Activated naive CD4-positive, alpha-beta T cell treated with anti-CD3 and anti-CD28 coated beads for 36 hours (primary cell): ENCODE results near the gene GABPB1. TPM values are rescaled to one million over a fixed set of nuclear protein-coding genes. Genes with fewer than 3 reads are reported as not detected.

Source experiments
- CTCF ChIA-PET: fragments of 350-600 bp; sonication (Branson Sonifier 250); formaldehyde crosslinking; loops from one replicate; lab custom pipeline; 2021; ENCODE audit warnings: antibody characterized with exemption; lab: Charles Lee
- DNase-seq: peaks from one replicate; pipeline ENCODE4 v3.0.0-alpha.2; 2020
- H3K27ac Mint-ChIP-seq: one replicate; pipeline ENCODE4 v1.8.0; 2021; ENCODE audit warnings: mild to moderate bottlenecking, mixed read lengths
- H3K27me3 Mint-ChIP-seq: one replicate; pipeline ENCODE4 v1.8.0; 2021; ENCODE audit warnings: low read depth, mixed read lengths
- H3K36me3 Mint-ChIP-seq: one replicate; pipeline ENCODE4 v1.8.0; 2021; ENCODE audit warnings: low read depth, mixed read lengths
- H3K4me1 Mint-ChIP-seq: one replicate; pipeline ENCODE4 v1.8.0; 2021; ENCODE audit warnings: low read depth, mixed read lengths
- H3K4me3 Mint-ChIP-seq: one replicate; pipeline ENCODE4 v1.8.0; 2021; ENCODE audit warnings: mild to moderate bottlenecking, moderate library complexity, mixed read lengths
- H3K9me3 Mint-ChIP-seq: one replicate; pipeline ENCODE4 v1.8.0; 2021; ENCODE audit warnings: mixed read lengths
- intact Hi-C: fragments of 100-400 bp; cut with micrococcal nuclease; formaldehyde crosslinking; loops from one replicate; pipeline ENCODE4 v1.15.1; 2023
- total RNA-seq, 2 experiments: library from RNA; stranded (reverse); gene quantifications; one replicate each; pipeline ENCODE4 v1.2.3, GENCODE V29; 2021

GABPB1 gene
- total RNA-seq, 2 experiments from 2014 or later = 48.2 to 53.5 TPM

DNA sequence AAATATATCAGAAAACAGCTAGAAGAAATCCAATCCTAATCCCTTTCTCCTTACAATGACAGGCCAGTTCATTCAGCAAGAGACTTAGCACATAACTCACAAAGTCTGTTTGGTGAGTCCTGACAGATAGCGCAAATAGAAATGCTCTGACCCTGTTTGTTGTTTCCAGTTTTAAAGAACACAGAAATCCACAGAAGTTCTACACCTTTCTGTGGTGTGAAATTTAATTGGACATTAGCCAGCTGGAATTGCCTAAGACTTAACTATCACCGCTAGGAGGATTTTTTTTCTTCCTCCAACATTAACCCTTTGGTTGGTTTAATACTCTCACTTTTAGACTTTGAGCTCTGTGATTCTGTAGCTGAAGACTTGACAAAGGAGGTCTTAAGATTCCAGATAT, 120.2 kb downstream of the GABPB1 start:
- H3K27me3 Mint-ChIP-seq = no peaks in the 10 kb centered on the region
- DNase-seq = no peak
- H3K9me3 Mint-ChIP-seq = no peaks in the 10 kb centered on the region
- CTCF ChIA-PET = interaction anchor here (0.6 kb wide), 1 partner anchor 913 kb away, joined by 4 read pairs; no protein-coding TSS in a partner anchor
- no peak overlapping the region for H3K27ac Mint-ChIP-seq
- peaks cover 7% of the 10 kb centered on the region for H3K36me3 Mint-ChIP-seq
- H3K4me1 Mint-ChIP-seq = no peaks in the 10 kb centered on the region
- no peak overlapping the region for H3K4me3 Mint-ChIP-seq
- intact Hi-C loops = no loop called here

DNA sequence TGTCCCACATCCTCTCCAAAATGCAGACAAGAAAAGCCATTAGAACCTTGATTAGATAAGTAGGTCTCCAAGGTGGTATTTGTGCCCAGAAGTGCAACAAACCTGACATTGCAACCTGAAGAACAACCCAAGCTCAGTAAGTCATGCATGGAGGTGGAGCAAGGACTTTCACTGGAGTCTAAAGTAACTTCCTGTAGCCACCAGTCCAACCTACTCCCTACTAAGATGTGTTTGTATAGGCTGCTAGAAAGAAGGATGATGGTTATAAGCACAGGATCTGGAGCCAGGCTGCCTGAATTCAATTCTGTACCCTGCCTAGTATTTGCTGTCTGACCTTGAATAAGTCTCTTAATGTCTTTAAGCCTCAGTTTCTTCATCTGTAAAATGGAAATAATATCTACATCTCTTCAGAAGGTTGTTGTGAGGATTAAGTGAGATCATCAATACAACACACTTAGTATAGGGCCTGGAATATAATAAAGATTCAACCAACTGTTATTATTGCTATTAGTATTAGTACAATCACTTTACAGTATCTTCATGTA, 121.7 kb downstream of the GABPB1 start:
- peaks cover 15% of the 10 kb centered on the region for H3K36me3 Mint-ChIP-seq
- no peak for DNase-seq
- no peaks in the 10 kb centered on the region for H3K27me3 Mint-ChIP-seq
- H3K27ac Mint-ChIP-seq = no peak overlapping the region
- no peaks in the 10 kb centered on the region for H3K9me3 Mint-ChIP-seq
- intact Hi-C loops = no loop called here
- CTCF ChIA-PET = interaction anchor here (0.9 to 1.0 kb wide), 2 partner anchors 10 to 15 kb away, joined by 3 to 5 read pairs; no protein-coding TSS in a partner anchor
- no peak overlapping the region for H3K4me3 Mint-ChIP-seq
- H3K4me1 Mint-ChIP-seq = no peaks in the 10 kb centered on the region

DNA sequence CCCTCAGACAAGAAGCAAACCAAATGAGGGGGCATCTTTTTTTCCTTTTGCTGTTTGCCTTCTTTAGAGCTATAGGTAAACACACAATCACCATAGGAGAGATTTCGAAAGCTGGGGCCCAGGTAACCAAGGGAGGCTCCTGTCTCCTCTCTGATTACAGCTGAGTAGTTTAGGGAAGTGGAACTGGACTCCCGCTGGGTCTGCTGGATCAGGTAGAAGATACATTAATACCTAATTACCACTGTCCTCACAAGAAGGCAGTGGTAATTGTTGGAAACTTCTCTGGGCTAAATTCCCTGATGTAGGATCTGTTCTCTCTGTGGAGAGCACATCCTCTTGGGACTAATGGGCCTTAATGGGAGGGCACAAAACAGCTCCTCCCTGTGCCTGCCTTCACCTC, 122.2 kb downstream of the GABPB1 start:
- H3K27me3 Mint-ChIP-seq = no peaks in the 10 kb centered on the region
- no peak for DNase-seq
- CTCF ChIA-PET = interaction anchor here (1.0 kb wide), 1 partner anchor 15 kb away, joined by 3 read pairs; no protein-coding TSS in a partner anchor

DNA sequence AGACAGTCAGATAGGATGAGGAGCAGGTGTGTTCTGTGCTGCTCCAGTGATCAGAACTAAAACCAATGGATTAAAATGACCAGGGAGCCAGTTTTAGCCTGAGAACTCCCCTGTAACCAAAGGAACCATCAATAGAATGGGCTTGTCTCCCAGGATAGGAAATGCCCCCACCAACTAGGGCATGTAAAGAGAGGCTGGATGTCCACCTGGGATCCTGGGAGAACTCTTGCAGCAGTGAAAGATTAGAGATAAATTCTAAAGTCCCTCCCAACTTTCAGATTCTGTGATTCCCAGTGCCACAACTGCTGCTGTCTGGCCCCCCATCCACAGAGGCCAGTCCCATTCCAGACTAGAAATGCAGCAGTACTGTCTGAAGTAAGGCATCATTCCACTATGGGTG, 123.2 kb downstream of the GABPB1 start:
- Mint-ChIP-seq H3K4me1 (no peaks in the 10 kb centered on the region), H3K36me3 (peaks cover 28% of the 10 kb centered on the region), H3K27ac (no peak overlapping the region), H3K9me3 (no peaks in the 10 kb centered on the region), H3K27me3 (no peaks in the 10 kb centered on the region), H3K4me3 (no peak overlapping the region)
- DNase-seq = no peak
- intact Hi-C loops = no loop called here
- CTCF ChIA-PET = no interaction called here

More for the DNA sequence above, 122.2 kb downstream of the GABPB1 start:
- intact Hi-C loops = no loop called here
- Mint-ChIP-seq H3K4me1 (no peaks in the 10 kb centered on the region), H3K9me3 (no peaks in the 10 kb centered on the region), H3K27ac (no peak overlapping the region), H3K36me3 (peaks cover 19% of the 10 kb centered on the region), H3K4me3 (no peak overlapping the region)

DNA sequence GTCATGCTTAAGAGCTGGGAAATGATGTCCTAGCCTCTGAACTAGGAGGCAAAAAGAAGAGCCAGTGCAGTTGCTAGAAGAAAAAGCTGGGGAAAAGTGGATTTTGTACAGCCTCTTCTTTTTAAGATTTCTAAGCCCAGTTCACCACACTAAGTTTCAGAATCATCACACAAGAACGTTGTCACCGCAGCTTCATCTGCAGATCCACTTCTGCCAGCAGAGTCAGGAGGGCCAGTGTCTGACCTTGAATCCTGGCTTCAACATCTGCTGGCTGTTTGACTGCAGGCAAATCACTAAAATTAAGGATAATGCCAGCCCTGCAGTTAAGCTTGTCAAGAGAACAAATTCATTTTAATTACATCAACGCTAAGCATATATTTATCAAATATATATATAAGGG, 125.7 kb downstream of the GABPB1 start:
- no peaks in the 10 kb centered on the region for H3K9me3 Mint-ChIP-seq
- H3K4me3 Mint-ChIP-seq = no peak overlapping the region
- CTCF ChIA-PET = no interaction called here
- intact Hi-C loops = no loop called here
- H3K27me3 Mint-ChIP-seq = no peaks in the 10 kb centered on the region
- H3K27ac Mint-ChIP-seq = no peak overlapping the region
- H3K4me1 Mint-ChIP-seq = no peaks in the 10 kb centered on the region
- H3K36me3 Mint-ChIP-seq = peaks cover 26% of the 10 kb centered on the region
- no peak for DNase-seq

DNA sequence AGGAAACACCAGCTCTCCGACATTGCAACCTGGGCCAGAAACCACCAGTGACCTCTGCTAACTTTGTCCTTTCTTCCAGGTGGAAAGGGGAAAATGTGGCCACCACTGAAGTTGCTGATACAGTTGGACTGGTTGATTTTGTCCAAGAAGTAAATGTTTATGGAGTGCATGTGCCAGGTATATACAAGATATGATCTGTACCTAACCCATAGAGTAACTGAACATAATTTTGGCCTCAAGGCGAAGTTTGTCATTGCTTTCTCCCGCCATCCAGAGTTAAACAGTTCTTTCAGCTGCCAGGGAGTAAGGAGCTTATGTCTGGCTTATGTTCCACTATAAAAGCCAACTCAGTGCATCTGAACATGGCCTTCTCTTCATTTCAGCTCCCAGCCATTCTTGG, 126.1 kb downstream of the GABPB1 start:
- no peaks in the 10 kb centered on the region for H3K27me3 Mint-ChIP-seq
- H3K4me1 Mint-ChIP-seq = no peaks in the 10 kb centered on the region
- no peak overlapping the region for H3K4me3 Mint-ChIP-seq
- CTCF ChIA-PET = no interaction called here
- intact Hi-C loops = no loop called here
- peaks cover 22% of the 10 kb centered on the region for H3K36me3 Mint-ChIP-seq
- H3K9me3 Mint-ChIP-seq = no peaks in the 10 kb centered on the region
- no peak for DNase-seq
- H3K27ac Mint-ChIP-seq = no peak overlapping the region

DNA sequence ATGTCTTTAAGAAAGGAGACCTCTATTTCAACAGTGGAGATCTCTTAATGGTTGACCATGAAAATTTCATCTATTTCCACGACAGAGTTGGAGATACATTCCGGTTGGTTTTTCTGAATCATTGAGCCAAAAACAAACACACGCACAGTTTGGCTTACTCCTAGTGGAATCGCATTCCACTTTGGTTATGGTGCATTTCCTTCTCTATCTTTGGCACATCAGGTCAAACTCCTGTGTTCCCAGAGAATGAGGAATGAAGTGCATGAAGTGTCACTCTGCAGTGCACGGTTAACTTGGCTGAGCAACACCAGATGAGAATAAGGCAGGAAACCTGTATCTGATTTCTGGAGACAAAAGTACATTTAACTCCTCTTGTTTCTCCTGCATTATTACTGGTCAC, 127.9 kb downstream of the GABPB1 start:
- no peak for DNase-seq
- H3K27ac Mint-ChIP-seq = no peak overlapping the region
- H3K4me3 Mint-ChIP-seq = no peak overlapping the region
- H3K27me3 Mint-ChIP-seq = no peaks in the 10 kb centered on the region
- H3K36me3 Mint-ChIP-seq = peaks cover 37% of the 10 kb centered on the region
- H3K9me3 Mint-ChIP-seq = no peaks in the 10 kb centered on the region
- no peaks in the 10 kb centered on the region for H3K4me1 Mint-ChIP-seq
- CTCF ChIA-PET = interaction anchor here (0.5 kb wide), 1 partner anchor 480 kb away, joined by 3 read pairs; no protein-coding TSS in a partner anchor
- intact Hi-C loops = no loop called here

DNA sequence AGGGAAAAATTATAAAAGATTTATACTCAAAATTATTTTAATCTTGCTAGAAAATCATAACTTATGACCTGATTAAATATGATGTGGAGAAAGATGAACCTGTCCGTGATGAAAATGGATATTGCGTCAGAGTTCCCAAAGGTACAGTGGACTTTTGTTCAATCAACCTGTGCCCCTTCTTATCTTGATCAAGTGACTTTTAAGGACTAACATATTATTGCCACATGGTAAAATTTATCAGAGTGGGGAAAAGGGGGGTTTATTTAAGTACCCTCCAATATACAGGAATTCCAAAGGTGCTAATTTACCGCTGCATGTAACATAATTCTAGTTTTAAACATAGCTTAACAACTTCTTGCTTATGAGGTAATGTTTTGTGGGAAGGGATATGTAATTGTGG, 129.1 kb downstream of the GABPB1 start:
- CTCF ChIA-PET = no interaction called here
- H3K36me3 Mint-ChIP-seq = peaks cover 37% of the 10 kb centered on the region
- H3K27ac Mint-ChIP-seq = no peak overlapping the region
- no peaks in the 10 kb centered on the region for H3K9me3 Mint-ChIP-seq
- H3K27me3 Mint-ChIP-seq = no peaks in the 10 kb centered on the region
- no peak overlapping the region for H3K4me3 Mint-ChIP-seq
- intact Hi-C loops = no loop called here
- DNase-seq = no peak
- H3K4me1 Mint-ChIP-seq = no peaks in the 10 kb centered on the region

Other genes with a start within 250 kb of the GABPB1 start
- gene ATP8B4, start 236.0 kb downstream of the GABPB1 start, total RNA-seq = 1 to 10 TPM; 2.0 to 2.9 TPM
- 10 to 100 TPM; 25.2 TPM for gene SLC27A2, start 173.0 kb downstream of the GABPB1 start, total RNA-seq
- 1 to 10 TPM in 1 of 2 experiments, under 1 TPM in 1; 0.95 to 1.1 TPM for gene HDC, start 89.5 kb downstream of the GABPB1 start, total RNA-seq
- 10 to 100 TPM; 31.6 TPM for gene USP8, start 69.2 kb upstream of the GABPB1 start, total RNA-seq
- gene USP50, start 191.5 kb upstream of the GABPB1 start, total RNA-seq = not detected